Measurements from ENCODE around the gene MAPK8IP1.

The MAPK8IP1 gene

DNA sequence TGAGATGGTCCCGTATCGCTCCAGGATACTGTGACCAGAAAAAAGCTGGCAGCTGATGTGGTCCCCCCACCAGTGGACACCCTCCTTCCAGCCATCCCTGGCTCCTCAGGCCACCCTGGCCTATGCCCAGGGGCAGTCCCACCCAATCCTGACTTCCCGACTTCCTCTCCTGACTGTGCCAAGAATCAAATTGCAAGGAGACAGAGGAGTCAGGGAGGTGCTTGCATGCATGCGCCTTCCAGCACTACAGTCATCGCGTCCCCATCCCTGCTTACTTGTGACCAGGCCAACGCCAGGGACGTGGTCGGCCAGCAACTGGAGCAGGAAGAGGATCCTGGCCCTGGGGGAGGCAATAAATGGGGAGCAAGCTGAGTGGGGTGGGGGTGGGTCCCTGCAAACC is 25.2 kb downstream of the MAPK8IP1 start:
- FAIRE-seq: no peak

DNA sequence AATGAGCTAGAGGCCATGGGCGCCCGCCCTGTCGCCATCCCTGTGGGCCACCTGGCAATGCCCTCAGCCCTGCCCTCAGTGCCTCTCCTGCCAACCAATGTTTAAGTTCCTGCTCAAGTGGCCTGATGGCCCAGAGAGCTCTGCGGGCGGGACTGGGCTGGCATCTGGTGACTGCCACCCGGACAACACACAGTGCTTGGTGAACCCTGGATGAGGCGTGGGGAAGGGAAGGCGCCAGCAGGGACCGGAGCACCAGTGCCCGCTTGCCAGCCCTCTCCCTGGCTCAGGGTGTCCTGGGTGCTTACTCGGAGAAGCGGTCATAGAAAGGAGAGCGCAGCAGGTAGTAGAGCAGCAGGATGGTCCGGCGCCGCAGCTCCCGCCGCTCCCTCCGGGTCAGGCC is 28.1 kb downstream of the MAPK8IP1 start:
- no peak for FAIRE-seq

DNA sequence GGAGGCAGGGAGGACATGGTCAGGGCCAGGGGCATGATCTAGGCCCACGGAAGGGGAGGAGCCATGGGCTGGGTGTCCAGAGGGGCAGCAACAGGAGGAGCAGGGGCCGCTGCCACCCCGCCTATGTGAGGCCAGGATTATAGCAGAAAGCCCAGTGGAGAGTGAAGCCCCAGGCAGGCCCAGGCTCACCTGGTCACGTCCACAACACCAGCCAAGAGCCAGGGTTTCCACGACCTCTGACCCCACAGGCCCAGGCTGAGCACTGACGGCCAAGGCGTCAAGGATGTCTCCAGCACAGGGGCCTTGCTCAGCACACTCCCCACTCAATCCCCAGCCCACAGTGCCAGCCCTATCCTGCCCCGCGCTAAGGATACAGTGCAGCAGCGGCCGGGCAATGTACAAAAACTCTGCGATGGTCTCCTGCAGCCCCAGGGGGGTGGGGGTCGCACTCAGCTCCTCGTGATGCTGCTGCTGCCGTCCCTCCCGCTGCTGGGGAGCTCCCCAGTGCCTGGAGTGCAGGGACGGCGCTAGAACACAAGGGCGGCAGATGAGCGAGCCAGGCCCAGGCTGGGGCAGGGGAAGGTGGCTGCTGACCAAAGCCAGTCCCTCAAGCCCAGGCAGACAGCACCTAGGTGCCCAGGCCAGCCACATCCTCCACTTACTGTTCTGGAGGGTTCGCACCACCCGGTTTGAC is 28.6 kb downstream of the MAPK8IP1 start:
- no peak for FAIRE-seq

DNA sequence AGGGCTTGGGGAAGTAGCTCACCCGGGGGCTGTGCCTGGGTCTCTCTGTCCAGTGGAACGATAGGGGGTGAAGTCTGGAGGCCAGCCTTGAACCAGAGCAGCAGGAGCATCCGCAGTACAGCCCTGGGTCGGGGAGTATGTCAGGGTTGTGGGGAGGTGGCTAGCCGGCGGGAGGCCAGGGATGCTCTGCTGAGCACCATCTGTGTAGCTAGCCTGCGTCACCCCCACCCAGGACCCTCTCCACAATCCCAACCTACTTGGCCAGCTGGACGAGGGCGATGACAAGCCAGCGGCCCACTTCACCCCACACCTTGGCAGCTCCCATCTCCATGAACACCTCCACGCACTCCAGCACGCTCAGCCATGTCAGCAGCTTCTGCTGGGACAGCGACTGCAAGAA is 30.0 kb downstream of the MAPK8IP1 start:
- no peak for FAIRE-seq

DNA sequence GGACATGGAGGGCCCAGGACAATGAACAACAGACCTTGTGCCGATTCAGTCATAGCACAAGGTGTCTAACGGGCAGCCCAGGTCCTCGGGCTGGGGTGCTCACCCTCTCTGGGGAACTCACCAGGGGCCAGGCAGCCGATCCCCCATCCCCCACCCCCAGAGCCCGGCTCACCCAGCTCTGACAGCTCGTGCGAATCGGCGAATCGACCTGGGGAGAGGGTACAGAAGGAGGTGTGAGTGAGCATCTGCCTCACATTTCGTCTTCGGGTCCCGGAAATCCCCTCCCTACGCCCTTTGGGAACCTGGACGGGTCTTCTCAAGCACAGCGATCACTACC is 31.8 kb downstream of the MAPK8IP1 start:
- no peak for FAIRE-seq

DNA sequence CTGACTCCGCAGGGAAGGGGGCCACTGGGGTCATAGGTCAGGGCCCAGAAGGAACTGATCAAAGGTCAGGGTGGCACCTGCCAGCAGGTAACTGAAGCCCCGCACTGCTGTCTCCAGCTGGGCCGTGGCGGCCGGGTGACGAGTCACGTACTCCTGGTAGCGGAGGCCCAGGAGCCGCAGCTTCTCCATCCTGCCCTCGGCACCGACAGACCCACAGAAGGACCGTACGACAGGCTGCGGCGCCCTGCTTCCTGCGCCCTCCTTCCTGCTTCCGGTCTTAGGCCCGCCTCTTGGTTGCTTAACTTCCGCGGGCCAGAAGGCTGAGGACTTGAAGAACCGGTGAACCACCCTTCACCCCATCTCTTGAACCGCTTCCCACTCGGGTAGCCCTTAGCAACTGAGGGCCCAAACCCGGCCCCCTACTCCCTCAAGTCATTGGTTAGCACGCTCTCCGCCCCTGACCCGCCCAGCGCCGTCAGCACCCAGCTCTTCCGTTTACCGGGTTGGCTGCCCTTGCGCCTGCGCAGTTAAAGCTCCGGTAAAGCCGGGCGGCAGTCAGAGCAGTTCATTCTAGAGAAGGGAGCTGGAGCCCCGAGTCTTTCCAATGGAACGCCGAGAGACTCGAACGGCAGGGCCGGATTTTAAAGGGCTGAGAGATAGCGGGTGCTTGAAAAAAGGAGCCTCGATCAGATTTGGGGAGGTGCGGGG is 32.3 kb downstream of the MAPK8IP1 start, which contains the start of gene PEX16:
TSS of gene PEX16 (minus strand) at position 255 of the 708 bp plus-strand sequence. CDS start at position 189, 66 bp downstream.
- no peak for FAIRE-seq

DNA sequence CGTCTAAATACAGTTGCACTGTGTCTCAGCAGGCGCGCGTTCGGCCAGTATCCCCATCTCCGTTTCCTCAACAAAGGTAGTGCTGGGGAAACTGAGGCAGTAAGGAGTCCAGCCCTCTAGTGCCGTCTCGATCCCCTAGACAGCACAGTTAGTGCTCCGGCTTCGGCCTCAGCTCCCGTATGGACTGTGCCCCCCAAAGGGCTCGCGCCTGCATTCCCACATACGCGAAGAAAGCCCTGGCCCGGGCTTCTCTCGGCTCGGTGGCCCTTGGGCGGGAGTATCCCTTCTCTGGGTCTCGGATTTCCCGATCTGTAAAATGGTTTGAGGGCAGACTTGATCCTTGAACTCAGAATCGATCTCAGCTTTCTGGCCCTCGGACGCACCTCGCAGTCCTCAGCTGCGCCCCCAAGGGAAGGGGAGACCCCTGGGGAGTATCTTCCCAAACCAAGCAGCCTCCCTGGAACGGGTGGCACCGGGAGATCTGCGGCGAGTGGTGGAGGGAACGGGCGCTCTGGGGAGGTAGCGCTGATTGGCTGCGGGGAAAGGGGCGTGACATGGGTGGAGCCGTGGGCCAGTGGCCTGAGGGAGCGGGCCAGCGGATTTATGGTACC is 33.0 kb downstream of the MAPK8IP1 start:
- FAIRE-seq: no peak

DNA sequence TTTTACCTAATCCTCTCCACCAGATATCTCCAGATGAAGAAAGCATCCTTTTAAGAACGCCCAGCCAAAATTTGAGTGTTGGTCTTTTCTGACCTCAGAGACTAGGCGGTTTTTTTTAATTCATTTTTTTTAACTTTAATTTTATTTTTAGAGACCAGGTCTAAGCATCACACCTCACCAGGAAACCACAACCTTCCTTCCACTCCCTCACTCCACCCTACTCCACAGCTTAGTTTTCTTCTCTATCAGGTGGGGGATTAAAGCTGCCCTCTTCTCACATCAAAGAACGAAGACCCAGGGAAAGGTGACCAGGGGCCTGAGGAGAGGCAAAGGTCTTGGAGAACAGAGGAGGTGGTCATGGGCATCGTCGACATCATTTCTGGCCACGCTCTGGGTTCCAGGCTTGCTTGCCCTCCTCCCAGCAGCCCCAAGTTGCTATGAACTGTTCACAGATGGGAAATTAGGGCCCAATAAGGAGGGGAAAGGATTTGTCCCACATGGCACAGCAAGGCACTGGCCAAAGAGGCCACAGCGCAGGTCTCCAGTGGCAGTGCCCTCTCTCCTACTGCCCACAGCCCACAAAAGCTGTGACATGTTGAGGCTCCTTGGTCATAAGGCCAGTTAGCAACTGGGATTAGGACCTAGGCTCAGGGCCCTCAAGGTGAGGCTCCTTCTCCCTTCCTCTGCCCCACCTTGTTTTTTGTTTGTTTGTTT is 33.7 kb downstream of the MAPK8IP1 start:
- FAIRE-seq: no peak

DNA sequence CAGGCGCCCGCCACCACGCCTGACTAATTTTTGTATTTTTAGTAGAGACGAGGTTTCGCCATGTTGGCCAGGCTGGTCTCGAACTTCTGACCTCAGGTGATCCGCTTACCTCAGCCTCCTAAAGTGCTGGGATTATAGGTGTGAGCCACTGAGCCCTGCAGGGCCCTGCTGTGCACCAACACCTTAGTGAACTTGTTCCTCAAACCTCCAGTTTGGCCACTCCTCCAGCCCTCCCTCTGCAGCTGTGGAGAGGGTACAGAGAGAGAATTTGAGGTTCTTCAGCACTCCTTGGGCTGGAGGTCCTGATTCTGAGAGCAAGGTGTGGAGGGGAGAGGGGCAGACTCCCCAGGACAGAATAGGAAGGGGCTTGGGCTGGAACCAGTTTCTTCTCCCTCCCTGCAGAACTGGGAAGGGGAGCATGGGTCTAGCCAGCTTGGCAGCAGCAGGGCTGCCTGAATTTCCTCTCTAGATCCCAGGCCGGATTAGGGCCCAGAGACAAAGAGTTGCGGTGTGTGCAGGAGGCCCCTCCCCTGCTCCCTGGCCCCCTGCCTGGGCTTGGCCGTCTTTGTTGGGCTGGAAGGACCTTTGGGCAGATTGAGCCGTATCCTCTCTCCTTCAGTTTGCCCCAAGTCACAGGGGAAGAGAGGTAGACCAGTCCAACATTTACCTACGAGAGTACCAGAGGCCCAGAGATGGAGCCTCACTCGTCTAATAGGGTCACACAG is 34.5 kb downstream of the MAPK8IP1 start:
- FAIRE-seq: no peak

DNA sequence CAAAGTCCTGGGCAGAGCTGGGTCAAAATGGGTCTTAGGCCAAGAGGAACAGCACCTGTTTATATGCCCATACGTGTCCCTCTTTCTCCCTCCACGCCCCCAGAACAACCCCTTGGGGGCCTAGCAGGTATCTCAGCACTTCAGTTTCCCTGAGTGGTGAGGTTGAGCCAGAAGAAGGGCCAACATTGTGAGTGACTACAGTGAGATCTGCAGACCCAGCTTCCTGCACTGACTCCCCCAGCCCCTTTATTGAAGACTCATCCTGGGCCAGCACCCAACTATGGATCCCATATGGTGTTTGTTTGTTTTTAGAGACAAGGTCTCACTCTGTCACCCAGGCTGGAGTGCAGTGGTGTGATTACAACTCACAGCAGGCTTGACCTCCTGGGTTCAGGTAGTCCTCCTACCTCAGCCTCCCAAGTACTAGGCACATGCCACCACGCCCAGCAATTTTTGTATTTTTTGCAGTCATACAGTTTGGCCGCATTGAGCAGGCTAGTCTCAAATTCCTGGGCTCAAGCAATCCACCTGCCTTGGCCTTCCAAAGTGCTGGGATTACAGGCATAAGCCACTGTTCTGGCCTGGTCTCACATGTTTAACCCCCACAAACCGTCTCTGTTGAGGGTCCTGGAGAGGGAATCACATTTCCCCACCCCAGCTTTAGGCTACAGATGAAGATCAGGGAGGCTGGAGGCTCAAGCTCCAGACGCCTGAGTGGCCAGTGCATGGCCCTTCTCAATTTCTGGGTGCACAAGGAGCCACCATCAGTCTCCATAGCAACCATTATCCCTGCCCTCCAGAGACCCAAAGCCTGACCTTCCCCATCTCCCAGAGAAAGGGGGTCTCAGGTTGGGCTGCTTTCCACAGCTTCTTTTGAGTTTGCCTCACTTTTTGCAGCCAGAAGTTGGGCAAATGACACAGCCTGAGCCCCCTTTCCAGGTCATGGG is 35.4 kb downstream of the MAPK8IP1 start:
- FAIRE-seq: no peak

DNA sequence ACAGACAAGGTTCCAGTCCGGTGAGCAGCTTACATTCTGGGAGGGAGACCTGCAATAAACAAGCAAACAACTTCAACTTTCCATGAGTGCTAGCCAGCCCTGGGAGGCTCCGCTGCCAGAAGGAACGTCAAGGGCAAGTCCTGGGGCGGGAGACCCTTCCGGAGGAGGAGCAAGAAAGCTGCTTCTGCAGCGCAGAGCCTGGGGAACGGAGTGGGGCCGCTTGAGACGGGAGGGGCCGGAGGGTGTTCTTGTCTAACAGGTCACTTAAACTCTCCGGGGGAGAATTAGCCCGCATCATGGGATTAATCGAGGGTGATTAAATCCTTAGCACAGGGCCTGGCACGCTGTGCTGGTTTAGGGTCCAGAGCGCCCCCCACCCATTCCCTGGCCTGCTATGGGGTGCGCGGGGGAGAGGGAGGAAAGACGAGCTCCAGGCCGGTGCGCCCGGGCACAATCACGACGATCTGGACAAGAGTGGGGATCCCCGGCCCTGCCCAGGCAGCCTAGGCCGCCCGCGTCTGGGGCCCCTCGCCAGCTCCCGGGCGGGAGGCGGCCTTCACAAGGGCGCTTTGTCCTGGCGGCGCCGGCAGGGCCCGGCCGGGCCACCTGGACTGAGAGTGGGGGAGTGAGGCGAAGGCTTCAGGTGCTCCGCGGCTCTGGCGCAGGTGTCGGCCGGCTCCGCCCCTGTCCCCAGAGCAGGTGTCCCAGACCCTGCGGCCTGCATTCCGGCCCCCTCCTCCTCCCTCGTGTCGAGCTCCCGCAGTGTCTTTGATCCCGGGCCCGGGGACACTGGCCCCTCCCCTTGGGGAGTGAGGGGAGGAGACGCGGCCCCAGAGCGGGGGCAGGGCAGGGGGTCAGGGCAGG is 36.3 kb downstream of the MAPK8IP1 start:
- FAIRE-seq: no peak

DNA sequence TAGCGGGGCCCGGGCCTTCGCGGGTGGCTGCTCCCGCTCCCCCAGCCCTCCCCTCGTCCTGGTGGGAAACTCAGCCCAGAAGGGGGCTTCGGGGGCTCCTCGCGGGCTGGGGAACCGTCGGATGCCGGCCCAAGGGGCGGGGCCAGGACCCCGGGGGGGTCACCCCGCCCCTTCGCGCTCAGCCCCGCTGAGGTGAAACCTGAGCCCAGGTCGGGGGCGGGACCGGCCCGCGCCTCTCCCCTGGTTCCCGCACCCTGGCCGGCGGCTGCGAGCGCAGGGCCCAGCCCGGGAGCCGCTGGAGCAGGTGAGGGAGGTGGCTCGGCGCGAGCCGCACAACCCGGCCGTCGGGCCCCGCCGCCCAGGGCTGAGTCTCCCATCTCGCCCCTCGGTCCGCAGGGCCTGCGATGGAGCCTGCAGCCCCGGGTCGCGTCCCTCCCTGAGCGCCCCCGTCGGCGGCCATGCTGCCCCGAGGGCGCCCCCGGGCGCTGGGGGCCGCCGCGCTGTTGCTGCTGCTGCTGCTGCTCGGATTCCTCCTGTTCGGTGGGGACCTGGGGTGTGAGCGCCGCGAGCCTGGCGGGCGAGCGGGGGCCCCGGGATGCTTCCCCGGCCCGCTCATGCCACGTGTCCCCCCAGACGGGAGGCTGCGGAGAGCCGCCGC is 37.1 kb downstream of the MAPK8IP1 start, which contains the start of gene LARGE2:
TSS of gene LARGE2 (plus strand) at position 232 of the 658 bp plus-strand sequence. CDS start at position 459, 227 bp downstream.
- no peak for FAIRE-seq

DNA sequence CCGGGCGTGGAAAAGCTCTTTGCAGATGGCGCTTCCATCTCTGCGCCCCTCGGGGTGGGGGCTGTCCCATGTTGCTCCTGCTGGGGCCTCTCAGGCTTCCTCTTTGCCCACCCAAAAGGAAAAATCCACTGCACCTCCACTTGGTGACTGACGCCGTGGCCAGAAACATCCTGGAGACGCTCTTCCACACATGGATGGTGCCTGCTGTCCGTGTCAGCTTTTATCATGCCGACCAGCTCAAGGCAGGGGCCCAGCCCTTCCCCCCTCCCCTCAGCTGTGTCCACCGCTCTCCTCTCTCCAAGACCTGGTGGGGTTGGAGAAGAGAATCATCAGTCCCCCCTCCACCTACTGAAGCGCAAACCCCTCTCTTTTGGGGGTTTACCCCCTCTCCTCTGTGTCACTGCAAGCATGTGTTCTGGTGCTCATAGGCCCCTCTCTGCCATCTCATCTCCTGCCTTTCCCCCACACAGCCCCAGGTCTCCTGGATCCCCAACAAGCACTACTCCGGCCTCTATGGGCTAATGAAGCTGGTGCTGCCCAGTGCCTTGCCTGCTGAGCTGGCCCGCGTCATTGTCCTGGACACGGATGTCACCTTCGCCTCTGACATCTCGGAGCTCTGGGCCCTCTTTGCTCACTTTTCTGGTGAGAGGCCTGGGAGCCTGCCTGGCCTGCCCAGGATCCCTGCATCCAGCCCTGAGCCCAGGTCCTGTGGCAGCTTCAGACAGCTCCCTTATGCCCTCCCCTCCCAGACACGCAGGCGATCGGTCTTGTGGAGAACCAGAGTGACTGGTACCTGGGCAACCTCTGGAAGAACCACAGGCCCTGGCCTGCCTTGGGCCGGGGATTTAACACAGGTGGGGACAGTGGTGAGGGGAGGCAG is 38.8 kb downstream of the MAPK8IP1 start:
- FAIRE-seq: no peak

DNA sequence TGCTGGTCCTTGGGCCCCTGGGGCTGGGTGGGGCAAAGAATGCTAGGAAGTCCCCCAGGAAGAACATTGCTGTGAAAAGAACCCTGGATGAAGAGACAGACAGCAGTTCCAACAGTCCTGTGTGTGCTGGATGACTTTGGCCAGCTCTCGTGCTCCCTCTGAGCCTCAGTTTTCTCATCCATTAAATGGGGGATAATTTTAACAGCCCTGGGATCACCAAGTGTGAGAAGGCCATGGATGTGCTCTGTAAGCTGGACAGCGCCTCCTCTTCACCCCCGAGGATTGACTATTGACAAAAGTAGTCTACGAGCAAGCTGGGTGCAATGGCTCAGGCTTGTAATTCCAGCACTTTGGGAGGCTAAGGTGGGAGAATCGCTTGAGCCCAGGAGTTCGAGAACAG is 39.5 kb downstream of the MAPK8IP1 start:
- no peak for FAIRE-seq

DNA sequence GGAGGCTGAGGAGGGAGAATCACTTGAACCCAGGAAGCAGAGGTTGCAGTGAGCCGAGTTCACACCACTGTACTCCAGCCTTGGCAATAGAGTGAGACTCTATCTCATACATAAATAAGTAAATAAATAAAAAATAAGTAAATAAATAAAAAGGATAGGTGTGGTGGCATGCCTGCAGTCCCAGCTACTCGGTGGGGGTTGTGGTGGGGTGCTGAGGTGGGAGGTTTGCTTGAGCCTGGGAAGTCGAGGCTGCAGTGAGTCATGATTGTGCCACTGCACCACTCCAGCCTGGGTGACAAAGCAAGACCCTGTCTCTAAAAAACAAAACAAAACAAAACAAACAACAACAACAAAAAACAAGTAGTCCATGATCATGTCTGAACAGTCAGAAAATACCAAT is 40.1 kb downstream of the MAPK8IP1 start:
- FAIRE-seq: no peak

DNA sequence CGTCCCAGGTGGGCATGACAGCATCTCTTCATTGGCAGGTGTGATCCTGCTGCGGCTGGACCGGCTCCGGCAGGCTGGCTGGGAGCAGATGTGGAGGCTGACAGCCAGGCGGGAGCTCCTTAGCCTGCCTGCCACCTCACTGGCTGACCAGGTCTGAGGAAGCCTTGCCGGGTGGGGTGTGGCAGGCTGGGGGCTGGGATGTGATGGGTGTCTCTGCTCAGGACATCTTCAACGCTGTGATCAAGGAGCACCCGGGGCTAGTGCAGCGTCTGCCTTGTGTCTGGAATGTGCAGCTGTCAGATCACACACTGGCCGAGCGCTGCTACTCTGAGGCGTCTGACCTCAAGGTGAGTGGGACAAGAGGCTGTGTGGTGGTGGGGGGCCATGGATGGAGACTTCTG is 40.5 kb downstream of the MAPK8IP1 start:
- no peak for FAIRE-seq

DNA sequence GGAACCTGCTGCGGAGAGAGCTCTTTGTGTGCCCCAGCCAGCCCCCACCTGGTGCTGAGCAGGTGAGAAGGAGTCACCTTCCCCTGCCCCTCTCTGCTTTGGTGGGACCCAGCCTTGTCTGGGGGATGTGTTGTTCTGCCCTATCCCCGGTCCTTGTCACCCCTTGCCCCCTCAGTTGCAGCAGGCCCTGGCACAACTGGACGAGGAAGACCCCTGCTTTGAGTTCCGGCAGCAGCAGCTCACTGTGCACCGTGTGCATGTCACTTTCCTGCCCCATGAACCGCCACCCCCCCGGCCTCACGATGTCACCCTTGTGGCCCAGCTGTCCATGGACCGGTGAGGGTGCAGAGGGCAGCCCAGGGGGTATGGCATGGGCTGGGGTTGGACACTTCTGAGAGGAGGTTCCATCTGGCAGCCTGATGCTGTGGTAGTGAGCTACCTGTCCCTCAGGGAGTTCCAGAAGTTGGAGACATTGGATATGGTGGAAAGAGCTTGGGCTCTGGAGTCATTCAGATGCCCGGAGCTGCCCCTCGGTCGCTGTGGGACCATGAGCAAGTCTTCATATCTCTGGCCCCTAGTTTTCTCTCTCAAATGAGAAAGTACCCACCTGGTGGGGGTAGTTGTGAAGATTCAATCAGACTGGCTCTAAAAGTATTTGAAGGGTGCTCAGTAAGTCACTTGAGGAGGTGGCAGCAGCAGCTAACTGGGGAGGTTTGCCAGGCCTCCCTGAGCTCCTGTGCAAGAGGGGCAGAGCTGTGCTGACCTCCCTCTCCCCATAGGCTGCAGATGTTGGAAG is 41.3 kb downstream of the MAPK8IP1 start:
- no peak for FAIRE-seq

DNA sequence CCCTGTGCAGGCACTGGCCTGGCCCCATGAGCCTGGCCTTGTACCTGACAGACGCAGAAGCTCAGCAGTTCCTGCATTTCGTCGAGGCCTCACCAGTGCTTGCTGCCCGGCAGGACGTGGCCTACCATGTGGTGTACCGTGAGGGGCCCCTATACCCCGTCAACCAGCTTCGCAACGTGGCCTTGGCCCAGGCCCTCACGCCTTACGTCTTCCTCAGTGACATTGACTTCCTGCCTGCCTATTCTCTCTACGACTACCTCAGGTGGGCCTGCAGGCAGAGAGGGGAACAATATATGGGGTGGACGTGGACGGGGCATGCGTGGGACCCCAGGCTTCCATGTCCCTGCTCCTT is 41.9 kb downstream of the MAPK8IP1 start:
- FAIRE-seq: no peak
